T-cell (primary cell): Measurements from ENCODE around the gene SEPTIN11. TPM values are rescaled to one million over a fixed set of nuclear protein-coding genes. Genes with fewer than 3 reads are reported as not detected.
A peak's percentile ranks its signal among the peaks of the same experiment; 100 is the strongest.

Experiments
- ATAC-seq, 4 experiments: fragments of 200-7000 bp in 3 of 4; fragments of 150-1000 bp in 1 of 4; cut with Tn5 transposase; replicated peaks in 1 of 4; 1 replicate in 3 of 4; 2 replicates in 1 of 4; pipeline ENCODE4 v1.10.0; 2021; ENCODE audit warnings: moderate library complexity in 3 of 4, mild to moderate bottlenecking in 2 of 4, moderate number of reproducible peaks in 1 of 4
- CTCF ChIA-PET, 2 donors: fragments of 300-600 bp; sonication (Branson Sonifier 250); formaldehyde crosslinking; loops; one replicate each; lab custom pipeline; 2022; ENCODE audit warnings: antibody characterized with exemption in 2 of 2; lab: Charles Lee
- POLR2A ChIA-PET, 2 donors: fragments of 300-600 bp; sonication (Branson Sonifier 250); formaldehyde crosslinking; loops; one replicate each; lab custom pipeline; 2022; ENCODE audit warnings: antibody characterized with exemption in 2 of 2; lab: Charles Lee
- DNase-seq, 35 experiments: peaks; one replicate each; pipeline versions ENCODE4 v3.0.0 to v3.0.0-alpha.2; 2013 to 2023
- H3K27ac ChIP-seq: one replicate; pipeline ENCODE4 v1.5.1; 2013; ENCODE audit warnings: low read length
- H3K27me3 ChIP-seq, 2 experiments: replicated peaks in 1 of 2; 1 replicate in 1 of 2; 2 replicates in 1 of 2; pipeline versions ENCODE4 v1.6.1 to v1.7.0; 2013; ENCODE audit warnings: low read length in 1 of 2, mixed read lengths in 1 of 2; ENCODE audit not compliant: control insufficient read depth in 2 of 2, insufficient read depth in 2 of 2; ENCODE audit errors: extremely low read depth in 1 of 2
- H3K36me3 ChIP-seq, 2 donors: 1 replicate in 1 of 2; 2 replicates in 1 of 2; pipeline versions ENCODE4 v1.6.1 to v1.7.0; 2013; ENCODE audit warnings: low read length in 1 of 2; ENCODE audit not compliant: control insufficient read depth in 2 of 2, insufficient read depth in 1 of 2; ENCODE audit errors: extremely low read depth in 1 of 2
- H3K4me1 ChIP-seq, 2 experiments: 1 replicate in 1 of 2; 2 replicates in 1 of 2; pipeline versions ENCODE4 v1.6.1 to v1.7.0; 2013; ENCODE audit warnings: low read length in 2 of 2, mixed read lengths in 1 of 2; ENCODE audit not compliant: insufficient read depth in 2 of 2, control insufficient read depth in 1 of 2; ENCODE audit errors: extremely low read depth in 1 of 2
- H3K4me3 ChIP-seq, 2 donors: 1 replicate in 1 of 2; 2 replicates in 1 of 2; pipeline versions ENCODE4 v1.5.1 to v1.7.0; 2013; ENCODE audit warnings: mild to moderate bottlenecking in 2 of 2, low read length in 1 of 2, moderate library complexity in 1 of 2; ENCODE audit not compliant: control insufficient read depth in 1 of 2; ENCODE audit errors: extremely low read depth in 1 of 2
- H3K9me3 ChIP-seq: 2 replicates; pipeline ENCODE4 v1.7.0; 2013
- H3K27ac Mint-ChIP-seq, 2 donors: one replicate each; pipeline ENCODE4 v1.8.0; 2020 to 2021; ENCODE audit warnings: mild to moderate bottlenecking in 2 of 2, mixed read lengths in 2 of 2
- H3K27me3 Mint-ChIP-seq, 2 donors: one replicate each; pipeline ENCODE4 v1.8.0; 2021 to 2022; ENCODE audit warnings: mixed read lengths in 2 of 2
- H3K36me3 Mint-ChIP-seq: one replicate; pipeline ENCODE4 v1.8.0; 2021; ENCODE audit warnings: mixed read lengths
- H3K4me1 Mint-ChIP-seq, 3 donors: one replicate each; pipeline ENCODE4 v1.8.0; 2020 to 2022; ENCODE audit warnings: mixed read lengths in 3 of 3, mild to moderate bottlenecking in 1 of 3
- H3K4me3 Mint-ChIP-seq, 3 donors: one replicate each; pipeline ENCODE4 v1.8.0; 2020 to 2022; ENCODE audit warnings: mild to moderate bottlenecking in 3 of 3, mixed read lengths in 3 of 3, moderate library complexity in 3 of 3
- H3K9me3 Mint-ChIP-seq, 3 donors: one replicate each; pipeline ENCODE4 v1.8.0; 2020 to 2022; ENCODE audit warnings: mixed read lengths in 3 of 3
- WGBS: methylation state at CpG from one replicate; pipeline ENCODE4 v1.1.5; 2013; ENCODE audit warnings: missing lambda C conversion rate; ENCODE audit not compliant: insufficient coverage; 5-methylcytosine and 5-hydroxymethylcytosine counted together
- total RNA-seq, 35 experiments: library from RNA in 6 of 35; stranded (reverse) in 6 of 35; fragments of 120-200 nt in 1 of 35; gene quantifications; one replicate each; pipeline versions ENCODE4 v1.2.1 to v1.2.4 and lab custom pipeline; 2013 to 2026

Gene SEPTIN11
- total RNA-seq, 5 donors from 2014 or later (not counting 1 experiment from before 2014, with no cell fraction given): 20.9 to 25.0 (median 22.8) TPM

DNA sequence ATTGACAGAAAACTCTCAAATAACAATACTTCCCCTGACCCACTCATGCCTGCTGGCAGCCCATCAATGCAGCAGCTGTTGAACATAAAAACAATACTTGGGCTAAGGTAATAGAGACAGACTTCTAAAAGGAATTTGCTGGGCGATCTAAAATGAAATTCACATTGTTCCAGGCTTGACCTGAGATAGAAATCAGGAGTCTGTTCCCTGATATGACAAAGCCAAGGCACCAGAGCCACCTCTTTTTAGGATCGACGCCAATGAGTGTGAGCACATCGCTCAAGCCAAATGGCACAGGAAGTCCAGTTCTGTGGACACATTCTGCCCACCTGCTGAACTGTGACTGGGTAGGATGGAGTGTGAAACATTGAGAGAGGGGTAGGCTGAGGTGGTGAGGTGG lies 4.9 kb downstream of the SEPTIN11 start:
- Mint-ChIP-seq H3K4me1 (peaks cover 12 to 31% (median 23%) of the 10 kb centered on the region in 3 donors), H3K27me3 (peaks cover 0 to 1% of the 10 kb centered on the region in 2 donors), H3K4me3 (no peak overlapping the region), H3K27ac (no peak overlapping the region), H3K36me3 (peaks cover 12% of the 10 kb centered on the region), H3K9me3 (no peaks in the 10 kb centered on the region)
- ATAC-seq: no peak
- no peaks in the 10 kb centered on the region for H3K36me3 ChIP-seq
- H3K4me1 ChIP-seq: peaks cover 3 to 13% of the 10 kb centered on the region in 2 experiments
- DNase-seq: no peak
- CTCF ChIA-PET: interaction anchor here in 1 of 2 donors (0.8 kb wide), 1 partner anchor 12 kb away, joined by 3 read pairs; no protein-coding TSS in a partner anchor
- H3K9me3 ChIP-seq: no peaks in the 10 kb centered on the region
- no peak overlapping the region for H3K4me3 ChIP-seq
- H3K27ac ChIP-seq: no peak overlapping the region
- POLR2A ChIA-PET: no interaction called here
- H3K27me3 ChIP-seq: peaks cover 0 to 2% of the 10 kb centered on the region in 2 experiments
- 83% methylated on average over 4 of the region's 4 CpGs for WGBS

DNA sequence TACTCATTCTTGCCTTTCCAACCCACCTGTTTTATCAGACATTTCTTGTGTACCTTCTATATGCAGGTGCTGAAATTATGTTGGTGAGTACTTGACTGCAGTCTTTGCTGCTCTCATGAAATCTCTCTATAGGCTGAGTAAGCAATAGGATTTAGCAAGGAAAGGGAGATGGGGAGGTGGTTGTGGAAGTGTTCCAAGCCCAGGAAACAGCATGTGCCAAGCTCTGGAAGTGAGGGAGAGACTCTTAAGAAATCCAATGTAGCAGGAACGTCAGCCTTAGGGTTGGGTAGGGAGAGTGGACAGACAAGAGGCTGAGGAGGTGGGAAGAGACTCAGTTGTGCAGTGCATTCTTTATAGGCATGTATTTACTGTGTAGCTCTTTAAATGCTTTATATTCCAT lies 5.6 kb downstream of the SEPTIN11 start:
- Histone ChIP-seq H3K27ac (no peak overlapping the region), H3K9me3 (no peaks in the 10 kb centered on the region), H3K27me3 (peaks cover 0 to 2% of the 10 kb centered on the region in 2 experiments), H3K4me3 (no peak overlapping the region), H3K4me1 (peaks cover 3 to 10% of the 10 kb centered on the region in 2 experiments), H3K36me3 (no peaks in the 10 kb centered on the region)
- no peaks in the 10 kb centered on the region for H3K9me3 Mint-ChIP-seq
- CTCF ChIA-PET: no interaction called here
- H3K4me3 Mint-ChIP-seq: no peak overlapping the region
- POLR2A ChIA-PET: no interaction called here
- no peak for DNase-seq
- peaks cover 12% of the 10 kb centered on the region for H3K36me3 Mint-ChIP-seq
- H3K4me1 Mint-ChIP-seq: peaks cover 17 to 35% (median 24%) of the 10 kb centered on the region in 3 donors
- H3K27ac Mint-ChIP-seq: no peak overlapping the region
- peaks cover 0 to 1% of the 10 kb centered on the region in 2 donors for H3K27me3 Mint-ChIP-seq
- ATAC-seq: no peak
- WGBS: no CpG with 5 or more reads among the region's 1 CpG

DNA sequence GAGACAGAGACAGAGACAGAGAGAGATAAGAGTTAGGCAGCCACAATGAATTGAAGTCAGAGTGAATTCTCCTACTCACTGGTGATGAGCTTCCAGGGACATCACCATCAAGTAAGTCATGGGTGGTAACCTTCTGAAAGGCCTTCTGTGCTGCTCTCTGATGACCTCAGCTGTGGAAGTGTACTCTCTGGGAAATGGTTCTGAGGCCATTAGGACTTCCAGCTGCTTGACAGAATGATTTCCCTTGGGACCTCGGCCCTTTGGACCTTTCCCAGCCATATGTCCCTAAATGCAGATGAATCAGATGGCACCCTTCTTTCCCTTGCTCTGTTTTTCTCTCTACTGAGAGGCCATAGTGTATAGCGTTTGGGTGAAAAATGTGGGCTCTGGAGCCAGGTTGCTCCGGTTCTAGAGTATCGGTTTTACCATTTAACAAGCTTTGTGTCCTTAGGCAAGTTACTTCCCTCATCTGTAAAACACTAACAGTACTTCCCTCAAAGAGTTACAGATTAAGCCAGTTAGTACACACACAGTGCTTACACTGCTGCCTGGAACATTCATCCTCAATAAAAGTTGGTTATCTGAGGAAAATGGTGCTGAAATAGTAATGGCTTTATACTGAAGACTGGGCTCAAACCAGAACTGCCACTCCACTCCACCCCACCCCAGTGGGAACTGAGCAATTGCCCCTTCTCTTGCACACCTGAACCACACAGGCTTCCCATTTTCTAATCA lies 7.6 kb downstream of the SEPTIN11 start:
- peaks cover 13 to 29% (median 20%) of the 10 kb centered on the region in 3 donors for H3K4me1 Mint-ChIP-seq
- H3K27ac ChIP-seq: no peak overlapping the region
- WGBS: 100% methylated on average over 1 of the region's 4 CpGs
- no peak overlapping the region for H3K4me3 ChIP-seq
- H3K4me1 ChIP-seq: peaks cover 0 to 2% of the 10 kb centered on the region in 2 experiments
- ATAC-seq (no peak), DNase-seq (no peak)
- no peak overlapping the region for H3K4me3 Mint-ChIP-seq
- H3K36me3 Mint-ChIP-seq: peaks cover 16% of the 10 kb centered on the region
- no peaks in the 10 kb centered on the region for H3K27me3 ChIP-seq
- H3K9me3 ChIP-seq: no peaks in the 10 kb centered on the region
- H3K27ac Mint-ChIP-seq: no peak overlapping the region
- H3K27me3 Mint-ChIP-seq: no peaks in the 10 kb centered on the region
- ChIA-PET CTCF (no interaction called here), POLR2A (interaction anchor here in 1 of 2 donors (0.5 to 0.6 kb wide), 2 partner anchors 115 to 787 kb away, joined by 3 to 10 read pairs; no protein-coding TSS in a partner anchor)
- no peaks in the 10 kb centered on the region for H3K9me3 Mint-ChIP-seq
- no peaks in the 10 kb centered on the region for H3K36me3 ChIP-seq

GRCh38 chr4:76958891-76959290 lies 9.3 kb downstream of the SEPTIN11 start:
- POLR2A ChIA-PET: no interaction called here
- WGBS: 100% methylated on average over 1 of the region's 5 CpGs
- no peak for DNase-seq

DNA sequence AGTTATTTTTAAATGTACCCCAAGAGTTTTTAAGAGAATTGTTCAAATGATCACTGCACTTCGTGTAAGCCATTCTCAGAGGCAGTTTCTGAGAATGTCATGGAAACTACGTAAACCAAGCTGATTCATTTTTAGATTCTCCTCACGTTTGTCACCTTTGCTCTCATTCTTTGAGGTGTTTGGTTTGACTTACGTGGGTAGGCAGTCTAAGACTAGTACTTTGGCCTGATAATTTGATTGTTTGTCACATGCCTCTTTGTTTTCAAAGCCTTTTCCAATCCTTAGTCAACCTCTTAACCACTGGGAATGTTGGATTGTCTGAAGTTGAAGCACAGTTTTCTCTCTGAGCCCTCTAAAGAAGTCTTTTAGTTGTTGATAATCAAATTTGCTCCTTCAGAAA lies 10.5 kb downstream of the SEPTIN11 start:
- no peaks in the 10 kb centered on the region for H3K9me3 ChIP-seq
- no peak overlapping the region for H3K27ac ChIP-seq
- CTCF ChIA-PET: interaction anchor here in 1 of 2 donors (1.0 to 1.1 kb wide), 2 partner anchors 11 to 85 kb away, joined by 3 read pairs; no protein-coding TSS in a partner anchor
- peaks cover 2 to 4% of the 10 kb centered on the region in 2 experiments for H3K4me1 ChIP-seq
- peak in 1 of 4 experiments; percentile 44 for ATAC-seq
- POLR2A ChIA-PET: no interaction called here
- no peaks in the 10 kb centered on the region for H3K36me3 ChIP-seq
- WGBS: 67% methylated on average over 1 of the region's 4 CpGs
- H3K4me3 Mint-ChIP-seq: no peak overlapping the region
- H3K27me3 Mint-ChIP-seq: no peaks in the 10 kb centered on the region
- H3K4me1 Mint-ChIP-seq: peaks cover 18 to 30% (median 19%) of the 10 kb centered on the region in 3 donors
- DNase-seq: no peak
- H3K27ac Mint-ChIP-seq: no peak overlapping the region
- H3K9me3 Mint-ChIP-seq: peaks cover 0 to 3% (median 0%) of the 10 kb centered on the region in 3 donors
- H3K4me3 ChIP-seq: no peak overlapping the region
- no peaks in the 10 kb centered on the region for H3K27me3 ChIP-seq
- peaks cover 19% of the 10 kb centered on the region for H3K36me3 Mint-ChIP-seq

More at GRCh38 chr4:76958891-76959290, 9.3 kb downstream of the SEPTIN11 start:
- Histone ChIP-seq H3K4me3 (no peak overlapping the region), H3K27ac (no peak overlapping the region), H3K27me3 (no peaks in the 10 kb centered on the region), H3K9me3 (no peaks in the 10 kb centered on the region), H3K4me1 (peaks cover 0 to 2% of the 10 kb centered on the region in 2 experiments), H3K36me3 (no peaks in the 10 kb centered on the region)
- Mint-ChIP-seq H3K27me3 (no peaks in the 10 kb centered on the region), H3K4me1 (peaks cover 13 to 22% (median 16%) of the 10 kb centered on the region in 3 donors), H3K4me3 (no peak overlapping the region), H3K9me3 (no peaks in the 10 kb centered on the region), H3K27ac (no peak overlapping the region), H3K36me3 (peaks cover 16% of the 10 kb centered on the region)
- ATAC-seq: no peak
- CTCF ChIA-PET: interaction anchor here in 1 of 2 donors (1.0 kb wide), 1 partner anchor 86 kb away, joined by 3 read pairs; no protein-coding TSS in a partner anchor

DNA sequence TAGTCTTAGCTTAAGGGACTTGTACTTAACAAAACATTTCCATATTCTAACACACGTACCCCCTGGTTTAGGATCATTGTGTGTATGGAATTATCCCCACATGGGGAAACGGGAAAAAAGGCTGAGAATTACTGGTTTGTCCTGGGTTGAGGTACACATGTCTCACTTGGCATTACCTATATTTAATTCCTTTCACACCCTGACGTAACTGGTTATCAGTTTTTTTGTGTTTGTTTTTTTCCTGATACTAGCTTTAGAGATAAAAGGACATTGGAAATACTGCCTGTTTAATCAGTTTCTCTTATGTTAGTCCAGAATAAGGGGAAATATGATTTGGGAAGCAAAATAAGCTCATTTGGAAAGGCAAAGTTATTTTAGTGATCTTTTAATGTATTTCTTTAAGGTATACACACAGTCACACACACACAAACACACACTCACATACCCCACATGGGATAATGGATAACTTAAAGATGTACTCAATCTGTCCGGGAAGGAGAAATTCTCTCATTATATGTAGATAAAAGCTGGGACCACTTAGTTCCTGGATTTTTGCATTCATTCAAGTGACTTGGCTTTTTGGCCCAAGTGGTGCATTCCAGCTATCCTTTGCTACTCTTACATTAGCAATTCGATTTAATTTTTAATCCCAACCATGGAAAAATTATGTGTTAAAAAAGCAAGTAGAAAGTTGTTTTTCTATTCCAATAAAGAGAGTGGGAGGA lies 13.0 kb downstream of the SEPTIN11 start:
- Mint-ChIP-seq H3K27me3 (no peaks in the 10 kb centered on the region), H3K4me1 (peaks cover 15 to 27% (median 21%) of the 10 kb centered on the region in 3 donors), H3K27ac (no peak overlapping the region), H3K4me3 (no peak overlapping the region), H3K36me3 (peaks cover 19% of the 10 kb centered on the region), H3K9me3 (peaks cover 0 to 3% (median 0%) of the 10 kb centered on the region in 3 donors)
- peaks cover 2 to 4% of the 10 kb centered on the region in 2 experiments for H3K4me1 ChIP-seq
- H3K4me3 ChIP-seq: no peak overlapping the region
- CTCF ChIA-PET: no interaction called here
- H3K36me3 ChIP-seq: no peaks in the 10 kb centered on the region
- no peaks in the 10 kb centered on the region for H3K9me3 ChIP-seq
- DNase-seq (no peak), ATAC-seq (no peak)
- POLR2A ChIA-PET: no interaction called here
- WGBS: no CpG with 5 or more reads among the region's 5 CpGs
- H3K27me3 ChIP-seq: no peaks in the 10 kb centered on the region
- no peak overlapping the region for H3K27ac ChIP-seq
